Activated CD8-positive, alpha-beta memory T cell treated with anti-CD3 and anti-CD28 coated beads for 4 hours (primary cell): ENCODE measurements around the gene GALNT17.

Source experiments
- DNase-seq, 2 donors: peaks; one replicate each; pipeline ENCODE4 v3.0.0-alpha.2; 2020; ENCODE audit warnings: low read depth in 2 of 2

The GALNT17 gene

GRCh38 chr7:71687831-71688599 is 556.1 kb downstream of the GALNT17 start:
- DNase-seq, result no peak

- DNase-seq, result no peak
Measured at GRCh38 chr7:71691538-71691937, 559.6 kb downstream of the GALNT17 start.

GRCh38 chr7:71694665-71695064 is 562.7 kb downstream of the GALNT17 start:
- no peak for DNase-seq

GRCh38 chr7:71695186-71695585 is 563.2 kb downstream of the GALNT17 start:
- no peak for DNase-seq

- no peak for DNase-seq
Measured at GRCh38 chr7:71696511-71696910, 564.6 kb downstream of the GALNT17 start.

GRCh38 chr7:71697400-71697799 is 565.5 kb downstream of the GALNT17 start:
- DNase-seq, result no peak

- DNase-seq, result no peak
Measured at GRCh38 chr7:71705217-71705616, 573.3 kb downstream of the GALNT17 start.

- no peak for DNase-seq
Measured at GRCh38 chr7:71705901-71706596, 574.1 kb downstream of the GALNT17 start.

- DNase-seq, result no peak
Measured at GRCh38 chr7:71706597-71706975, 574.6 kb downstream of the GALNT17 start.

GRCh38 chr7:71707041-71707440 is 575.1 kb downstream of the GALNT17 start:
- DNase-seq, result no peak

GRCh38 chr7:71708710-71709109 is 576.8 kb downstream of the GALNT17 start:
- DNase-seq, result no peak

GRCh38 chr7:71710442-71710841 is 578.5 kb downstream of the GALNT17 start:
- no peak for DNase-seq

- DNase-seq, result no peak
Measured at GRCh38 chr7:71712653-71713180, 580.8 kb downstream of the GALNT17 start.

GRCh38 chr7:71716690-71717089 is 584.7 kb downstream of the GALNT17 start:
- no peak for DNase-seq

- DNase-seq, result no peak
Measured at GRCh38 chr7:71718563-71718962, 586.6 kb downstream of the GALNT17 start.

GRCh38 chr7:71721742-71722141 is 589.8 kb downstream of the GALNT17 start:
- no peak for DNase-seq

- DNase-seq, result no peak
Measured at GRCh38 chr7:71723859-71724258, 591.9 kb downstream of the GALNT17 start.

GRCh38 chr7:71727347-71727746 is 595.4 kb downstream of the GALNT17 start:
- DNase-seq, result no peak

- DNase-seq, result no peak
Measured at GRCh38 chr7:71731740-71732139, 599.8 kb downstream of the GALNT17 start.

- peak in 1 of 2 donors; percentile 18 for DNase-seq
Measured at GRCh38 chr7:71733107-71733870, 601.3 kb downstream of the GALNT17 start.

- no peak for DNase-seq
Measured at GRCh38 chr7:71735961-71736556, 604.1 kb downstream of the GALNT17 start.
